ENCODE results near the gene ZNF426. TPM values are rescaled to one million over a fixed set of nuclear protein-coding genes. Genes with fewer than 3 reads are reported as not detected.
"Not testable (repeated sequence)": the region's sequence is repeated elsewhere in the genome, so short reads cannot be mapped to it uniquely, and the experiment has no call there.

The ZNF426 gene
- 10 to 100 TPM; 12.7 to 17.9 TPM for total RNA-seq

- H3K4me3 Mint-ChIP-seq, result peak within 1 kb of the TSS; percentile 93
- peaks cover 20 to 28% of the 10 kb centered on the region in 2 donors for H3K4me1 Mint-ChIP-seq (ENCODE audit: low read depth in 2 of 2)
- peaks cover 52% of the 10 kb centered on the region for H3K36me3 Mint-ChIP-seq
- peaks cover 11% of the 10 kb centered on the region for H3K9me3 Mint-ChIP-seq
- DNase-seq (ENCODE audit: low spot score), result peak; percentile 88
- no peaks in the 10 kb centered on the region for H3K27me3 Mint-ChIP-seq
- ATAC-seq, result peak; percentile 93 to 95
- H3K27ac Mint-ChIP-seq, result peak within 1 kb of the TSS; percentile 97 to 99
These were observed at the start of gene ZNF426 for GRCh38 chr19:9538183-9539058. Gene ZNF426 (minus strand): TSS chr19:9538645. CDS start chr19:9536232, 2,413 bp downstream.

- Mint-ChIP-seq H3K4me1 (ENCODE audit: low read depth in 2 of 2) (peaks cover 9 to 16% of the 10 kb centered on the region in 2 donors), H3K27me3 (peaks cover 14 to 33% of the 10 kb centered on the region in 2 donors), H3K4me3 (peak overlapping the region; percentile 1), H3K9me3 (no peaks in the 10 kb centered on the region), H3K36me3 (peaks cover 7% of the 10 kb centered on the region), H3K27ac (no peak overlapping the region)
- ATAC-seq, result peak in 1 of 2 donors; percentile 49
- peak; percentile 78 for DNase-seq (ENCODE audit: low spot score)
These were observed 48.3 kb upstream of the ZNF426 start for GRCh38 chr19:9586764-9587163.

GRCh38 chr19:9584073-9584833 is 45.8 kb upstream of the ZNF426 start, which contains the start of gene ZNF121:
Gene ZNF121 (minus strand): TSS chr19:9584504. CDS start chr19:9568097, 16,407 bp downstream.
- Mint-ChIP-seq H3K27ac (peak within 1 kb of the TSS; percentile 93 to 96), H3K4me3 (peak within 1 kb of the TSS; percentile 96), H3K4me1 (ENCODE audit: low read depth in 2 of 2) (peaks cover 27 to 29% of the 10 kb centered on the region in 2 donors), H3K36me3 (peaks cover 22% of the 10 kb centered on the region), H3K27me3 (peaks cover 5 to 11% of the 10 kb centered on the region in 2 donors), H3K9me3 (no peaks in the 10 kb centered on the region)
- peak; percentile 90 for DNase-seq (ENCODE audit: low spot score)
- ATAC-seq, result peak; percentile 93 to 94

GRCh38 chr19:9582081-9582725 is 43.8 kb upstream of the ZNF426 start:
- not testable (repeated sequence) for H3K27me3 Mint-ChIP-seq; DNase-seq (ENCODE audit: low spot score); ATAC-seq; H3K9me3 Mint-ChIP-seq
- Mint-ChIP-seq H3K4me1 (ENCODE audit: low read depth in 2 of 2) (peaks cover 37 to 41% of the 10 kb centered on the region in 2 donors), H3K27ac (peak overlapping the region; percentile 29 to 65), H3K36me3 (peaks cover 35% of the 10 kb centered on the region), H3K4me3 (peak overlapping the region; percentile 59)

- H3K4me1 Mint-ChIP-seq (ENCODE audit: low read depth in 2 of 2), result peaks cover 41 to 48% of the 10 kb centered on the region in 2 donors
- no peak for DNase-seq (ENCODE audit: low spot score)
- peaks cover 6% of the 10 kb centered on the region for H3K9me3 Mint-ChIP-seq
- peak overlapping the region in 1 of 2 donors; percentile 24 for H3K27ac Mint-ChIP-seq
- no peak for ATAC-seq
- peaks cover 49% of the 10 kb centered on the region for H3K36me3 Mint-ChIP-seq
- no peaks in the 10 kb centered on the region for H3K27me3 Mint-ChIP-seq
- peak overlapping the region; percentile 67 for H3K4me3 Mint-ChIP-seq
These were observed 42.3 kb upstream of the ZNF426 start for GRCh38 chr19:9580728-9581127.

- no peak overlapping the region for H3K27ac Mint-ChIP-seq
- H3K4me1 Mint-ChIP-seq (ENCODE audit: low read depth in 2 of 2), result peaks cover 11 to 25% of the 10 kb centered on the region in 2 donors
- peaks cover 29% of the 10 kb centered on the region for H3K9me3 Mint-ChIP-seq
- no peak for ATAC-seq
- H3K36me3 Mint-ChIP-seq, result peaks cover 63% of the 10 kb centered on the region
- H3K4me3 Mint-ChIP-seq, result no peak overlapping the region
- H3K27me3 Mint-ChIP-seq, result no peaks in the 10 kb centered on the region
- DNase-seq (ENCODE audit: low spot score), result no peak
These were observed 31.8 kb upstream of the ZNF426 start for GRCh38 chr19:9570255-9570654.

GRCh38 chr19:9566729-9567128 is 28.3 kb upstream of the ZNF426 start:
- H3K27me3 Mint-ChIP-seq, result no peaks in the 10 kb centered on the region
- H3K27ac Mint-ChIP-seq, result peak overlapping the region in 1 of 2 donors; percentile 47
- H3K36me3 Mint-ChIP-seq, result peaks cover 73% of the 10 kb centered on the region
- H3K9me3 Mint-ChIP-seq, result peaks cover 21% of the 10 kb centered on the region
- DNase-seq (ENCODE audit: low spot score) (no peak), ATAC-seq (no peak)
- H3K4me3 Mint-ChIP-seq, result no peak overlapping the region
- peaks cover 0 to 9% of the 10 kb centered on the region in 2 donors for H3K4me1 Mint-ChIP-seq (ENCODE audit: low read depth in 2 of 2)

GRCh38 chr19:9565900-9566705 is 27.7 kb upstream of the ZNF426 start:
- no peak for DNase-seq (ENCODE audit: low spot score)
- peak overlapping the region in 1 of 2 donors; percentile 47 for H3K27ac Mint-ChIP-seq
- H3K4me1 Mint-ChIP-seq (ENCODE audit: low read depth in 2 of 2), result peaks cover 0 to 4% of the 10 kb centered on the region in 2 donors
- ATAC-seq, result no peak
- H3K4me3 Mint-ChIP-seq, result no peak overlapping the region
- H3K27me3 Mint-ChIP-seq, result no peaks in the 10 kb centered on the region
- peaks cover 21% of the 10 kb centered on the region for H3K9me3 Mint-ChIP-seq
- peaks cover 72% of the 10 kb centered on the region for H3K36me3 Mint-ChIP-seq

GRCh38 chr19:9552536-9553274 is 14.3 kb upstream of the ZNF426 start:
- H3K4me3 Mint-ChIP-seq, result no peak overlapping the region
- H3K27me3 Mint-ChIP-seq, result no peaks in the 10 kb centered on the region
- ATAC-seq (no peak), DNase-seq (ENCODE audit: low spot score) (no peak)
- peaks cover 8% of the 10 kb centered on the region for H3K9me3 Mint-ChIP-seq
- H3K36me3 Mint-ChIP-seq, result peaks cover 16% of the 10 kb centered on the region
- no peak overlapping the region for H3K27ac Mint-ChIP-seq
- no peaks in the 10 kb centered on the region for H3K4me1 Mint-ChIP-seq (ENCODE audit: low read depth in 2 of 2)

GRCh38 chr19:9547870-9548269 is 9.4 kb upstream of the ZNF426 start:
- no peak for ATAC-seq
- Mint-ChIP-seq H3K4me1 (ENCODE audit: low read depth in 2 of 2) (no peaks in the 10 kb centered on the region), H3K27ac (no peak overlapping the region)

GRCh38 chr19:9541281-9541680 is 2.8 kb upstream of the ZNF426 start:
- not testable (repeated sequence) for H3K4me3 Mint-ChIP-seq; DNase-seq (ENCODE audit: low spot score); ATAC-seq; H3K27ac Mint-ChIP-seq; H3K27me3 Mint-ChIP-seq
- peaks cover 27% of the 10 kb centered on the region for H3K36me3 Mint-ChIP-seq
- H3K4me1 Mint-ChIP-seq (ENCODE audit: low read depth in 2 of 2), result peaks cover 16 to 23% of the 10 kb centered on the region in 2 donors
- H3K9me3 Mint-ChIP-seq, result peaks cover 11% of the 10 kb centered on the region

More at GRCh38 chr19:9547870-9548269, 9.4 kb upstream of the ZNF426 start:
- Mint-ChIP-seq H3K27me3 (peaks cover 0 to 2% of the 10 kb centered on the region in 2 donors), H3K9me3 (peaks cover 8% of the 10 kb centered on the region), H3K36me3 (peaks cover 15% of the 10 kb centered on the region), H3K4me3 (no peak overlapping the region)
- no peak for DNase-seq (ENCODE audit: low spot score)

- peaks cover 11% of the 10 kb centered on the region for H3K9me3 Mint-ChIP-seq
- peak overlapping the region; percentile 93 for H3K4me3 Mint-ChIP-seq
- H3K36me3 Mint-ChIP-seq, result peaks cover 40% of the 10 kb centered on the region
- peak overlapping the region; percentile 97 to 99 for H3K27ac Mint-ChIP-seq
- H3K4me1 Mint-ChIP-seq (ENCODE audit: low read depth in 2 of 2), result peaks cover 20 to 28% of the 10 kb centered on the region in 2 donors
- not testable (repeated sequence) for H3K27me3 Mint-ChIP-seq; ATAC-seq; DNase-seq (ENCODE audit: low spot score)
These were observed 1.5 kb upstream of the ZNF426 start for GRCh38 chr19:9539921-9540320.
